GM06990 (cell line): ENCODE results near the gene ITGAL.

Experiments used
- DNase-seq: peaks from one replicate; pipeline ENCODE4 v3.0.0-alpha.2; 2011; ENCODE audit not compliant: insufficient read length; ENCODE audit errors: extremely low read depth
- H3K27me3 ChIP-seq: replicated peaks from 2 replicates; pipeline ENCODE4 v1.6.0; 2011; ENCODE audit warnings: low read length; ENCODE audit not compliant: control insufficient read depth, insufficient read depth
- H3K36me3 ChIP-seq: 2 replicates; pipeline ENCODE4 v1.5.1; 2011; ENCODE audit warnings: low read length; ENCODE audit not compliant: control insufficient read depth, insufficient read depth
- H3K4me3 ChIP-seq: replicated peaks from 2 replicates; pipeline ENCODE4 v1.5.1; 2011; ENCODE audit warnings: low read depth, mild to moderate bottlenecking, control low read depth, low read length
- CTCF ChIP-seq: IDR thresholded peaks from 2 replicates; pipeline ENCODE4 v1.5.1; 2011; ENCODE audit warnings: low read length, control low read depth, mild to moderate bottlenecking, inconsistent platforms; ENCODE audit not compliant: insufficient read depth, poor library complexity, severe bottlenecking

The ITGAL gene

GRCh38 chr16:30559690-30560089 lies 87.1 kb downstream of the ITGAL start:
- no peak for DNase-seq
- peaks cover 3% of the 10 kb centered on the region; the same call in 1 of the 2 replicates for H3K36me3 ChIP-seq
- no peak overlapping the region for H3K4me3 ChIP-seq
- no peak for TF ChIP-seq CTCF
- H3K27me3 ChIP-seq = no peaks in the 10 kb centered on the region

- peak; percentile 64 for DNase-seq
- no peaks in the 10 kb centered on the region for H3K36me3 ChIP-seq
- no peak for TF ChIP-seq CTCF
- H3K4me3 ChIP-seq = no peak overlapping the region
- H3K27me3 ChIP-seq = no peaks in the 10 kb centered on the region
These were observed 88.7 kb downstream of the ITGAL start for GRCh38 chr16:30561089-30561816.

- no peak overlapping the region for H3K4me3 ChIP-seq
- TF ChIP-seq CTCF = no peak
- no peaks in the 10 kb centered on the region for H3K36me3 ChIP-seq
- no peaks in the 10 kb centered on the region for H3K27me3 ChIP-seq
- no peak for DNase-seq
These were observed 89.5 kb downstream of the ITGAL start for GRCh38 chr16:30562021-30562420.

GRCh38 chr16:30565526-30565925 lies 93.0 kb downstream of the ITGAL start:
- TF ChIP-seq CTCF = no peak
- no peak for DNase-seq
- H3K27me3 ChIP-seq = no peaks in the 10 kb centered on the region
- H3K4me3 ChIP-seq = no peak overlapping the region
- H3K36me3 ChIP-seq = no peaks in the 10 kb centered on the region; the same call in 1 of the 2 replicates

GRCh38 chr16:30565984-30566383 lies 93.4 kb downstream of the ITGAL start:
- TF ChIP-seq CTCF = no peak
- H3K27me3 ChIP-seq = no peaks in the 10 kb centered on the region
- H3K4me3 ChIP-seq = no peak overlapping the region
- DNase-seq = no peak
- H3K36me3 ChIP-seq = no peaks in the 10 kb centered on the region; the same call in 1 of the 2 replicates

- DNase-seq = no peak
- Histone ChIP-seq H3K4me3 (no peak overlapping the region), H3K36me3 (no peaks in the 10 kb centered on the region; the same call in 1 of the 2 replicates), H3K27me3 (no peaks in the 10 kb centered on the region)
- no peak for TF ChIP-seq CTCF
These were observed 94.0 kb downstream of the ITGAL start for GRCh38 chr16:30566531-30566930.
